Skeletal muscle tissue (tissue), 4 donors: ENCODE data around the gene LPCAT1. TPM values are rescaled to one million over a fixed set of nuclear protein-coding genes. Genes with fewer than 3 reads are reported as not detected.

ENCODE experiments used
- H3K27ac ChIP-seq: one replicate; pipeline ENCODE4 v1.7.0; 2013; ENCODE audit warnings: mild to moderate bottlenecking, low read depth, low read length, inconsistent platforms
- H3K27me3 ChIP-seq, 3 donors: one replicate each; pipeline ENCODE4 v1.7.0; 2013; ENCODE audit warnings: low read length in 3 of 3; ENCODE audit not compliant: control insufficient read depth in 3 of 3, insufficient read depth in 3 of 3
- H3K36me3 ChIP-seq, 3 donors: one replicate each; pipeline ENCODE4 v1.7.0; 2013; ENCODE audit warnings: low read length in 3 of 3; ENCODE audit not compliant: control insufficient read depth in 3 of 3, insufficient read depth in 3 of 3
- H3K4me1 ChIP-seq, 3 donors: one replicate each; pipeline ENCODE4 v1.7.0; 2013; ENCODE audit warnings: low read length in 3 of 3, mild to moderate bottlenecking in 3 of 3; ENCODE audit not compliant: control insufficient read depth in 3 of 3, insufficient read depth in 3 of 3
- H3K4me3 ChIP-seq, 3 donors: one replicate each; pipeline ENCODE4 v1.7.0; 2013; ENCODE audit warnings: low read length in 3 of 3
- H3K9ac ChIP-seq, 3 donors: one replicate each; pipeline ENCODE4 v1.7.0; 2013; ENCODE audit warnings: low read length in 3 of 3, mild to moderate bottlenecking in 3 of 3, moderate library complexity in 2 of 3, low read depth in 1 of 3
- H3K9me3 ChIP-seq, 3 donors: one replicate each; pipeline ENCODE4 v1.7.0; 2013; ENCODE audit warnings: low read length in 3 of 3; ENCODE audit not compliant: control insufficient read depth in 3 of 3
- total RNA-seq: library from RNA; depleted of rRNA; stranded (reverse); fragments of >200 nt; gene quantifications from one replicate; pipeline ENCODE4 v1.2.3, GENCODE V29; 2014
- donor health status: Osteomylitis.

The LPCAT1 gene
- total RNA-seq, 1 donor from 2014 or later, result 35.5 TPM

DNA sequence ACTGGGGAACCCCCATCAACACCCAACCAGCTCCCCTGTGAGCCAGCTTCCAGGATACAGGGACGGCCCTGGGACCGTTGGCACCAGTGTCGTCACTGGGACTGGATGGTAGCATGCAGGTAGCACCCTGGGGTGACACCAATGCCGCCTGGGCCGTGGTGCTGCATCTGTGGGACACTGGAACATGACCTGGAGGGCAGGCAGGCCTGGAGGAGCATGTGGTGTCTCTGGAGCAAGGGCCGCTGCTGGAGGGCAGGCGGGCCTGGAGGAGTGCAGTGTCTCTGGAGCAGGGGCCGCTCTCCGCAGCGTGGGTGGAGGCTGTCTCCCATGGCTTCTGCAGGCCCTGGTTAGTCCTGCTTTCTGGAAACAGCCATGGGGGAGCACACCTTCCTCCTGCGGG is 13.1 kb downstream of the LPCAT1 start:
- Histone ChIP-seq H3K9me3 (no peaks in the 10 kb centered on the region), H3K27me3 (peaks cover 0 to 3% (median 0%) of the 10 kb centered on the region in 3 donors), H3K36me3 (peaks cover 2 to 8% (median 4%) of the 10 kb centered on the region in 3 donors), H3K9ac (no peak overlapping the region), H3K4me1 (peaks cover 0 to 2% (median 0%) of the 10 kb centered on the region in 3 donors), H3K4me3 (no peak overlapping the region), H3K27ac (no peak overlapping the region)

- Histone ChIP-seq H3K9ac (no peak overlapping the region), H3K4me3 (no peak overlapping the region), H3K9me3 (no peaks in the 10 kb centered on the region), H3K27ac (no peak overlapping the region), H3K4me1 (peaks cover 0 to 4% (median 0%) of the 10 kb centered on the region in 3 donors), H3K36me3 (peaks cover 2 to 8% (median 4%) of the 10 kb centered on the region in 3 donors), H3K27me3 (peaks cover 0 to 3% (median 0%) of the 10 kb centered on the region in 3 donors)
Observed at GRCh38 chr5:1510151-1510561, 13.6 kb downstream of the LPCAT1 start.

- Histone ChIP-seq H3K4me3 (no peak overlapping the region), H3K27me3 (peaks cover 0 to 3% (median 0%) of the 10 kb centered on the region in 3 donors), H3K27ac (no peak overlapping the region), H3K4me1 (peaks cover 0 to 4% (median 0%) of the 10 kb centered on the region in 3 donors), H3K9ac (no peak overlapping the region), H3K9me3 (no peaks in the 10 kb centered on the region), H3K36me3 (peaks cover 2 to 8% (median 4%) of the 10 kb centered on the region in 3 donors)
Observed at GRCh38 chr5:1509346-1510085, 14.2 kb downstream of the LPCAT1 start.

DNA sequence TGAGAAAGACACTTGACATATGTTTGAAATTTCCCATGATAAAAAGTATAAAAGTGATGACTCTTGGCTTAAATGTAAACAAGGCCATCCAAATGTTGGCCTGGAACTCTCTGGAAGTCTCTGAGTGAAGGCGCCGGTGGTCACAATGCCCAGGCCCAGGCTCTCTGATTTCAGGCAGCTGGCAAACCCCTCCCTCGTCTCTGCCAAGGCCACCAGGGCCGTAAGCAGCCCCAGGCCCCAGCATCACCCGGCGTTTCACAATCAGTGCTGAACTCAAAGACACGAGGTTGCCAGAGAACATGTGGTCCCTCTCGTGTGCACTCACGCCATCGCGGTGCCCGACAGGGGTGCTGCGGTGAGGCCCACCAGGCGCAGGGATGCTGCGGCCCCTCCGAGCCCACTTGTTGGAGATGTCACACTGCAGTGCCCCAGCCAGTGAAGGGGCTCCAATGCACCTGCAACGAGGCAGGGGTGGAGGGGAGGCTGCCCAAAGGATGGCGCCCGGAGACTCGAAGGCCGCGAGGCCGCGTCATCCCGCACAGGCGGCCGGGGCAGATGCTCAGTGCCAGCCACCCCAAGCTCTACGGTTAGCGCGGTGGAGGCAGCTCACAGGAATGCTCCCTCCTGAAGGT is 15.0 kb downstream of the LPCAT1 start:
- Histone ChIP-seq H3K27ac (no peak overlapping the region), H3K27me3 (peaks cover 0 to 3% (median 0%) of the 10 kb centered on the region in 3 donors)

GRCh38 chr5:1507961-1508658 is 15.7 kb downstream of the LPCAT1 start:
- Histone ChIP-seq H3K4me3 (no peak overlapping the region), H3K27me3 (peaks cover 0 to 3% (median 0%) of the 10 kb centered on the region in 3 donors), H3K9me3 (no peaks in the 10 kb centered on the region), H3K36me3 (peaks cover 2 to 8% (median 4%) of the 10 kb centered on the region in 3 donors), H3K9ac (no peak overlapping the region), H3K4me1 (peaks cover 0 to 4% (median 3%) of the 10 kb centered on the region in 3 donors), H3K27ac (no peak overlapping the region)

More for the DNA sequence above, 15.0 kb downstream of the LPCAT1 start:
- Histone ChIP-seq H3K9ac (no peak overlapping the region), H3K36me3 (peaks cover 2 to 8% (median 4%) of the 10 kb centered on the region in 3 donors), H3K9me3 (no peaks in the 10 kb centered on the region), H3K4me1 (peaks cover 0 to 4% (median 3%) of the 10 kb centered on the region in 3 donors), H3K4me3 (no peak overlapping the region)

GRCh38 chr5:1507457-1507856 is 16.3 kb downstream of the LPCAT1 start:
- no peaks in the 10 kb centered on the region for H3K9me3 ChIP-seq
- H3K27me3 ChIP-seq, result peaks cover 0 to 3% (median 0%) of the 10 kb centered on the region in 3 donors
- peaks cover 2 to 4% (median 3%) of the 10 kb centered on the region in 3 donors for H3K36me3 ChIP-seq
- no peak overlapping the region for H3K4me3 ChIP-seq
- no peak overlapping the region for H3K9ac ChIP-seq
- no peak overlapping the region for H3K27ac ChIP-seq
- H3K4me1 ChIP-seq, result peaks cover 0 to 4% (median 3%) of the 10 kb centered on the region in 3 donors

DNA sequence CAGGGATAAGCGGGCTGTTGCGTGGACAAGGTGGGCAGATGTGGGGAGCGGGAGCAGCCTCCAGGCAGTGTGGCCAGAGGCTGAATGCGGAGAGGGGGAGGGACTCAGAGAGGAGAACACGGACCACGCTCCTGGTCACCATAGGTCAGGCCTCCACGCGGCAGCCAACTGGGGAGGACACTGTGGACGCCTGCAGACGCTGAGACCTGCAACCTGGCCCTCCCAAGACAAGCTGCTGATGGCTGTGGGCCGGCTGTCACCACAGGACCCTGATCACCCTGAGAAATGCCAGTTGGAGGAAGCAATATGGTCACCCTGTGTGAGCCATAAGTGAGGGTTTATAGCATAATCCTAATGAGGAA is 16.8 kb downstream of the LPCAT1 start:
- no peak overlapping the region for H3K27ac ChIP-seq
- peaks cover 0 to 6% (median 3%) of the 10 kb centered on the region in 3 donors for H3K4me1 ChIP-seq
- peaks cover 0 to 4% (median 2%) of the 10 kb centered on the region in 3 donors for H3K36me3 ChIP-seq
- no peak overlapping the region for H3K9ac ChIP-seq
- no peak overlapping the region for H3K4me3 ChIP-seq
- H3K9me3 ChIP-seq, result no peaks in the 10 kb centered on the region
- peaks cover 0 to 3% (median 0%) of the 10 kb centered on the region in 3 donors for H3K27me3 ChIP-seq

- no peak overlapping the region for H3K9ac ChIP-seq
- H3K9me3 ChIP-seq, result no peaks in the 10 kb centered on the region
- peaks cover 0 to 4% (median 2%) of the 10 kb centered on the region in 3 donors for H3K36me3 ChIP-seq
- H3K4me1 ChIP-seq, result peaks cover 0 to 12% (median 3%) of the 10 kb centered on the region in 3 donors
- H3K27ac ChIP-seq, result no peak overlapping the region
- H3K27me3 ChIP-seq, result peaks cover 0 to 3% (median 0%) of the 10 kb centered on the region in 3 donors
- no peak overlapping the region for H3K4me3 ChIP-seq
Observed at GRCh38 chr5:1506242-1507013, 17.3 kb downstream of the LPCAT1 start.

- Histone ChIP-seq H3K4me1 (peaks cover 2 to 19% (median 6%) of the 10 kb centered on the region in 3 donors), H3K27me3 (peaks cover 0 to 3% (median 0%) of the 10 kb centered on the region in 3 donors), H3K4me3 (no peak overlapping the region), H3K27ac (no peak overlapping the region), H3K36me3 (peaks cover 0 to 2% (median 2%) of the 10 kb centered on the region in 3 donors), H3K9ac (no peak overlapping the region), H3K9me3 (no peaks in the 10 kb centered on the region)
Observed at GRCh38 chr5:1505506-1506241, 18.1 kb downstream of the LPCAT1 start.
